Neural cell (in vitro differentiated cells): ENCODE data around the gene CENPP. TPM values are rescaled to one million over a fixed set of nuclear protein-coding genes. Genes with fewer than 3 reads are reported as not detected.

Source experiments
- H2AFZ ChIP-seq: fragments of 200-600, 300-800 bp; sonication (generic), shearing (Covaris generic); 2 replicates; pipeline ENCODE4 v1.6.0; 2014; ENCODE audit warnings: low read depth, mild to moderate bottlenecking, antibody characterized with exemption, low read length, moderate library complexity
- H3F3A ChIP-seq: fragments of 200-600 bp; shearing (Covaris generic); 2 replicates; pipeline ENCODE4 v1.6.1; 2016; ENCODE audit warnings: mild to moderate bottlenecking, moderate library complexity, mixed read lengths, antibody characterized with exemption, low read length; ENCODE audit not compliant: insufficient read depth, poor library complexity, severe bottlenecking
- H3K27ac ChIP-seq: fragments of 200-600, 300-800 bp; sonication (generic), shearing (Covaris generic); 2 replicates; pipeline ENCODE4 v1.5.1; 2014; ENCODE audit warnings: mild to moderate bottlenecking, low read length, moderate library complexity
- H3K27me3 ChIP-seq: fragments of 300-800, 200-600 bp; sonication (generic), shearing (Covaris generic); 2 replicates; pipeline ENCODE4 v1.6.0; 2014; ENCODE audit warnings: mild to moderate bottlenecking, low read depth, low read length, moderate library complexity; ENCODE audit not compliant: insufficient read depth
- H3K36me3 ChIP-seq: fragments of 300-800, 200-600 bp; sonication (generic), shearing (Covaris generic); 2 replicates; pipeline ENCODE4 v1.5.1; 2014; ENCODE audit warnings: mild to moderate bottlenecking, antibody characterized with exemption, low read length, moderate library complexity; ENCODE audit not compliant: insufficient read depth
- H3K4me2 ChIP-seq: fragments of 300-800, 200-600 bp; sonication (generic), shearing (Covaris generic); 2 replicates; pipeline ENCODE4 v1.6.0; 2014; ENCODE audit warnings: mild to moderate bottlenecking, low read length
- H3K4me3 ChIP-seq: fragments of 300-800, 200-600 bp; sonication (generic), shearing (Covaris generic); 2 replicates; pipeline ENCODE4 v1.5.1; 2014; ENCODE audit warnings: mild to moderate bottlenecking, low read length, moderate library complexity
- H3K79me2 ChIP-seq: fragments of 200-600 bp; shearing (Covaris generic); replicated peaks from 2 replicates; pipeline ENCODE4 v1.6.0; 2014; ENCODE audit warnings: mild to moderate bottlenecking, low read length, moderate library complexity; ENCODE audit not compliant: insufficient read depth
- H3K9ac ChIP-seq: fragments of 300-800, 200-600 bp; sonication (generic), shearing (Covaris generic); 2 replicates; pipeline ENCODE4 v1.6.1; 2016; ENCODE audit warnings: mild to moderate bottlenecking, low read length, mixed read lengths
- H3K9me2 ChIP-seq: fragments of 200-600 bp; shearing (Covaris generic); 2 replicates; pipeline ENCODE4 v1.6.1; 2016; ENCODE audit warnings: mild to moderate bottlenecking, low read length, mixed read lengths; ENCODE audit not compliant: insufficient read depth
- H3K9me3 ChIP-seq: fragments of 200-600, 300-800 bp; sonication (generic), shearing (Covaris generic); 2 replicates; pipeline ENCODE4 v1.6.1; 2016; ENCODE audit warnings: mild to moderate bottlenecking, mixed run types, low read length, moderate library complexity, mixed read lengths
- H4K20me1 ChIP-seq: fragments of 200-600 bp; shearing (Covaris generic); 2 replicates; pipeline ENCODE4 v1.6.1; 2016; ENCODE audit warnings: mild to moderate bottlenecking, mixed run types; ENCODE audit not compliant: insufficient read depth
- EP300 ChIP-seq: fragments of 450-650 bp; conservative IDR thresholded peaks from 2 replicates; pipeline ENCODE4 v1.6.1; 2014; ENCODE audit warnings: antibody characterized with exemption, mild to moderate bottlenecking, moderate library complexity; ENCODE audit not compliant: poor library complexity, severe bottlenecking
- EZH2 ChIP-seq: fragments of 200-600, 300-800 bp; shearing (Covaris generic), sonication (generic); IDR thresholded peaks from 2 replicates; pipeline ENCODE4 v1.6.1; 2014; ENCODE audit warnings: antibody characterized with exemption, low read length, borderline replicate concordance, mild to moderate bottlenecking; ENCODE audit not compliant: insufficient read depth, poor library complexity, severe bottlenecking
- MXI1 ChIP-seq: fragments of 450-650 bp; conservative IDR thresholded peaks from 2 replicates; pipeline ENCODE4 v1.6.1; 2014; ENCODE audit warnings: antibody characterized with exemption, mild to moderate bottlenecking; ENCODE audit not compliant: poor library complexity, severe bottlenecking
- POLR2AphosphoS5 ChIP-seq: IDR thresholded peaks from 2 replicates; pipeline ENCODE4 v1.6.1; 2012
- RAD21 ChIP-seq: fragments of 450-650 bp; conservative IDR thresholded peaks from 2 replicates; pipeline ENCODE4 v1.6.1; 2014; ENCODE audit warnings: antibody characterized with exemption, mild to moderate bottlenecking, moderate library complexity
- SMC3 ChIP-seq: fragments of 450-650 bp; conservative IDR thresholded peaks from 2 replicates; pipeline ENCODE4 v1.6.1; 2014; ENCODE audit warnings: antibody characterized with exemption, mild to moderate bottlenecking, moderate library complexity; ENCODE audit not compliant: poor library complexity
- TAF1 ChIP-seq: IDR thresholded peaks from 2 replicates; pipeline ENCODE4 v1.6.1; 2012; ENCODE audit warnings: low read depth
- polyA plus RNA-seq: library from polyadenylated mRNA; depleted of rRNA; stranded (reverse); fragments of >200 nt; gene quantifications from 2 replicates; pipeline ENCODE4 v1.2.3, GENCODE V29; 2014
- TF ChIP-seq, protein P1 (sequence below): fragments of 450-650 bp; IDR thresholded peaks from 2 replicates; pipeline ENCODE4 v1.5.1; 2014; ENCODE audit warnings: antibody characterized with exemption, mild to moderate bottlenecking, moderate library complexity; ENCODE audit not compliant: poor library complexity, severe bottlenecking
- TF ChIP-seq, protein P2 (sequence below): IDR thresholded peaks from 2 replicates; pipeline ENCODE4 v1.6.1; 2012; ENCODE audit warnings: borderline replicate concordance

CENPP gene
- polyA plus RNA-seq, 1 donor from 2014 or later: 5.0 TPM

DNA sequence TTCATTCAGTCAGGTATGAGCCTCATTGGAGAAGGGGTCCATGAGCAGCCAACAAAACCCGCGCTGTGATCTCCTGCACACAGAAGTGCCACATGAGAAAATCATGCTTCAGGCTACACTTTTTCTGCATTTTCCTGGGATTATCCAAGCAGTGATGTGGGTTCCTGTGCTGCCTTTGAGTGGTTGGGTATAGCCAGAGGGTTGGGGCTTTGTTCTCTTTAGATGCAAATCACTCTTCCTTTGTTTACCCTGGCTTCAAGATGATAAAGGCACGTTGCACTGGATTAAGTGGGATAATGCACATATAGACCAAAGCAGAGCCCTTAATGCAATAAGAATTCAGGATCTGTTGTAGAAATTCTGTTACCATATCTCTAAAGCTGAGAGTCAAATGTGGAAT lies 191.3 kb downstream of the CENPP start:
- Histone ChIP-seq H3K36me3 (no peaks in the 10 kb centered on the region), H3K9me2 (no peaks in the 10 kb centered on the region), H3K27ac (no peak overlapping the region), H3F3A (no peaks in the 10 kb centered on the region), H3K9ac (no peak overlapping the region), H3K9me3 (no peaks in the 10 kb centered on the region), H2AFZ (no peak overlapping the region), H3K4me2 (no peak overlapping the region), H3K4me3 (no peak overlapping the region), H3K79me2 (no peaks in the 10 kb centered on the region), H4K20me1 (no peaks in the 10 kb centered on the region), H3K27me3 (no peaks in the 10 kb centered on the region)
- TF ChIP-seq POLR2AphosphoS5 (no peak), MXI1 (no peak), EP300 (no peak), SMC3 (no peak), RAD21 (no peak), TAF1 (no peak), EZH2 (no peak)
- TF ChIP-seq, protein P1, sequence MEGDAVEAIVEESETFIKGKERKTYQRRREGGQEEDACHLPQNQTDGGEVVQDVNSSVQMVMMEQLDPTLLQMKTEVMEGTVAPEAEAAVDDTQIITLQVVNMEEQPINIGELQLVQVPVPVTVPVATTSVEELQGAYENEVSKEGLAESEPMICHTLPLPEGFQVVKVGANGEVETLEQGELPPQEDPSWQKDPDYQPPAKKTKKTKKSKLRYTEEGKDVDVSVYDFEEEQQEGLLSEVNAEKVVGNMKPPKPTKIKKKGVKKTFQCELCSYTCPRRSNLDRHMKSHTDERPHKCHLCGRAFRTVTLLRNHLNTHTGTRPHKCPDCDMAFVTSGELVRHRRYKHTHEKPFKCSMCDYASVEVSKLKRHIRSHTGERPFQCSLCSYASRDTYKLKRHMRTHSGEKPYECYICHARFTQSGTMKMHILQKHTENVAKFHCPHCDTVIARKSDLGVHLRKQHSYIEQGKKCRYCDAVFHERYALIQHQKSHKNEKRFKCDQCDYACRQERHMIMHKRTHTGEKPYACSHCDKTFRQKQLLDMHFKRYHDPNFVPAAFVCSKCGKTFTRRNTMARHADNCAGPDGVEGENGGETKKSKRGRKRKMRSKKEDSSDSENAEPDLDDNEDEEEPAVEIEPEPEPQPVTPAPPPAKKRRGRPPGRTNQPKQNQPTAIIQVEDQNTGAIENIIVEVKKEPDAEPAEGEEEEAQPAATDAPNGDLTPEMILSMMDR: no peak
- TF ChIP-seq, protein P2, sequence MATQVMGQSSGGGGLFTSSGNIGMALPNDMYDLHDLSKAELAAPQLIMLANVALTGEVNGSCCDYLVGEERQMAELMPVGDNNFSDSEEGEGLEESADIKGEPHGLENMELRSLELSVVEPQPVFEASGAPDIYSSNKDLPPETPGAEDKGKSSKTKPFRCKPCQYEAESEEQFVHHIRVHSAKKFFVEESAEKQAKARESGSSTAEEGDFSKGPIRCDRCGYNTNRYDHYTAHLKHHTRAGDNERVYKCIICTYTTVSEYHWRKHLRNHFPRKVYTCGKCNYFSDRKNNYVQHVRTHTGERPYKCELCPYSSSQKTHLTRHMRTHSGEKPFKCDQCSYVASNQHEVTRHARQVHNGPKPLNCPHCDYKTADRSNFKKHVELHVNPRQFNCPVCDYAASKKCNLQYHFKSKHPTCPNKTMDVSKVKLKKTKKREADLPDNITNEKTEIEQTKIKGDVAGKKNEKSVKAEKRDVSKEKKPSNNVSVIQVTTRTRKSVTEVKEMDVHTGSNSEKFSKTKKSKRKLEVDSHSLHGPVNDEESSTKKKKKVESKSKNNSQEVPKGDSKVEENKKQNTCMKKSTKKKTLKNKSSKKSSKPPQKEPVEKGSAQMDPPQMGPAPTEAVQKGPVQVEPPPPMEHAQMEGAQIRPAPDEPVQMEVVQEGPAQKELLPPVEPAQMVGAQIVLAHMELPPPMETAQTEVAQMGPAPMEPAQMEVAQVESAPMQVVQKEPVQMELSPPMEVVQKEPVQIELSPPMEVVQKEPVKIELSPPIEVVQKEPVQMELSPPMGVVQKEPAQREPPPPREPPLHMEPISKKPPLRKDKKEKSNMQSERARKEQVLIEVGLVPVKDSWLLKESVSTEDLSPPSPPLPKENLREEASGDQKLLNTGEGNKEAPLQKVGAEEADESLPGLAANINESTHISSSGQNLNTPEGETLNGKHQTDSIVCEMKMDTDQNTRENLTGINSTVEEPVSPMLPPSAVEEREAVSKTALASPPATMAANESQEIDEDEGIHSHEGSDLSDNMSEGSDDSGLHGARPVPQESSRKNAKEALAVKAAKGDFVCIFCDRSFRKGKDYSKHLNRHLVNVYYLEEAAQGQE: no peak

DNA sequence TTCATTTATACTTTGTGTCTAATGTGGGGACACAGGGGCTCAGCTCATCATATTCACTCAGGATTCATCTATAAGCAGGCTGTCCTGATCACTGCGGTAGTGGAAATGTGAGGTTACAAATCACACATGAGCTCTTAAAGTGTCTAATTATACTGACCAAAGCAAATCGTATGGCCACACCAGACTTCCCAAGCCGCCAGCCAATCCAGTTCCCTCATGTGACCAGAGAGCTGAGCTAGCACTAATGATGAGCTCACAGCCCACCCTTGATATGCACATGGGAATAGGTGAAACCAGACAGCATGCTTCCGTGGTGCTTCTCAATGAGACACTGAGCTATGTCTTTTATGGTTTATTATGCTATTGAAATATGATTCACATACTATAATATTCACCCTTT lies 192.4 kb downstream of the CENPP start:
- Histone ChIP-seq H2AFZ (no peak overlapping the region), H3K9me2 (no peaks in the 10 kb centered on the region), H3K27me3 (no peaks in the 10 kb centered on the region), H3K27ac (no peak overlapping the region), H3K4me3 (no peak overlapping the region), H3K79me2 (no peaks in the 10 kb centered on the region), H4K20me1 (no peaks in the 10 kb centered on the region), H3F3A (no peaks in the 10 kb centered on the region), H3K36me3 (no peaks in the 10 kb centered on the region), H3K4me2 (no peak overlapping the region), H3K9me3 (no peaks in the 10 kb centered on the region), H3K9ac (no peak overlapping the region)
- TF ChIP-seq TAF1 (no peak), MXI1 (no peak), RAD21 (no peak), EP300 (no peak)
- TF ChIP-seq, protein P1: no peak
